CD4-positive, CD25-positive, alpha-beta regulatory T cell (primary cell): ENCODE data around the gene CDH23. TPM values are rescaled to one million over a fixed set of nuclear protein-coding genes. Genes with fewer than 3 reads are reported as not detected.

Source experiments
- ATAC-seq, 2 donors: fragments of 150-1000 bp; cut with Tn5 transposase; one replicate each; pipeline ENCODE4 v1.10.0; 2021; ENCODE audit warnings: low read depth in 2 of 2, moderate number of reproducible peaks in 2 of 2, moderate library complexity in 1 of 2
- DNase-seq, 3 donors: peaks; one replicate each; pipeline versions ENCODE4 v3.0.0 to v3.0.0-alpha.2; 2012 to 2022; ENCODE audit warnings: mixed read lengths in 1 of 3
- H3K27ac ChIP-seq: one replicate; pipeline ENCODE4 v1.7.0; 2013; ENCODE audit warnings: mild to moderate bottlenecking, low read length; ENCODE audit not compliant: insufficient read depth, poor library complexity, severe bottlenecking
- H3K27me3 ChIP-seq: one replicate; pipeline ENCODE4 v1.7.0; 2013; ENCODE audit warnings: low read length; ENCODE audit not compliant: control insufficient read depth, insufficient read depth
- H3K36me3 ChIP-seq: one replicate; pipeline ENCODE4 v1.7.0; 2013; ENCODE audit warnings: mild to moderate bottlenecking, low read length, moderate library complexity; ENCODE audit not compliant: control insufficient read depth, insufficient read depth
- H3K4me1 ChIP-seq: 2 replicates; pipeline ENCODE4 v1.7.0; 2013; ENCODE audit warnings: mild to moderate bottlenecking, low read length; ENCODE audit not compliant: insufficient read depth, control insufficient read depth, poor library complexity, severe bottlenecking
- H3K4me3 ChIP-seq: one replicate; pipeline ENCODE4 v1.7.0; 2013; ENCODE audit warnings: low read depth, mild to moderate bottlenecking, low read length, moderate library complexity
- H3K9me3 ChIP-seq, 2 experiments: 1 replicate in 1 of 2; 2 replicates in 1 of 2; pipeline ENCODE4 v1.7.0; 2013; ENCODE audit warnings: low read length in 2 of 2, mild to moderate bottlenecking in 1 of 2, moderate library complexity in 1 of 2; ENCODE audit not compliant: control insufficient read depth in 2 of 2
- H3K27ac Mint-ChIP-seq, 3 donors: one replicate each; pipeline ENCODE4 v1.8.0; 2020 to 2022; ENCODE audit warnings: mild to moderate bottlenecking in 3 of 3, mixed read lengths in 3 of 3, moderate library complexity in 2 of 3
- H3K27me3 Mint-ChIP-seq: one replicate; pipeline ENCODE4 v1.8.0; 2022; ENCODE audit warnings: mild to moderate bottlenecking, mixed read lengths
- H3K36me3 Mint-ChIP-seq: one replicate; pipeline ENCODE4 v1.8.0; 2020; ENCODE audit warnings: mixed read lengths
- H3K4me1 Mint-ChIP-seq, 4 donors: one replicate each; pipeline ENCODE4 v1.8.0; 2020 to 2022; ENCODE audit warnings: mixed read lengths in 4 of 4, mild to moderate bottlenecking in 1 of 4
- H3K4me3 Mint-ChIP-seq, 4 donors: one replicate each; pipeline ENCODE4 v1.8.0; 2020 to 2022; ENCODE audit warnings: mild to moderate bottlenecking in 4 of 4, mixed read lengths in 4 of 4, moderate library complexity in 3 of 4
- H3K9me3 Mint-ChIP-seq, 7 donors: one replicate each; pipeline ENCODE4 v1.8.0; 2020 to 2022; ENCODE audit warnings: mixed read lengths in 7 of 7, mild to moderate bottlenecking in 3 of 7, moderate library complexity in 2 of 7
- polyA plus RNA-seq, 4 donors: library from polyadenylated mRNA; unstranded; fragments of 300-500 nt; fragmentation: Illumina TruSeq; gene quantifications; one replicate each; pipeline ENCODE4 v1.2.3, GENCODE V29; 2021
- total RNA-seq: library from RNA; stranded (reverse); gene quantifications from one replicate; pipeline ENCODE4 v1.2.3, GENCODE V29; 2022

The CDH23 gene
- total and polyA plus RNA-seq, 5 donors from 2014 or later, result 0.17 to 5.6 (median 1.1) TPM

DNA sequence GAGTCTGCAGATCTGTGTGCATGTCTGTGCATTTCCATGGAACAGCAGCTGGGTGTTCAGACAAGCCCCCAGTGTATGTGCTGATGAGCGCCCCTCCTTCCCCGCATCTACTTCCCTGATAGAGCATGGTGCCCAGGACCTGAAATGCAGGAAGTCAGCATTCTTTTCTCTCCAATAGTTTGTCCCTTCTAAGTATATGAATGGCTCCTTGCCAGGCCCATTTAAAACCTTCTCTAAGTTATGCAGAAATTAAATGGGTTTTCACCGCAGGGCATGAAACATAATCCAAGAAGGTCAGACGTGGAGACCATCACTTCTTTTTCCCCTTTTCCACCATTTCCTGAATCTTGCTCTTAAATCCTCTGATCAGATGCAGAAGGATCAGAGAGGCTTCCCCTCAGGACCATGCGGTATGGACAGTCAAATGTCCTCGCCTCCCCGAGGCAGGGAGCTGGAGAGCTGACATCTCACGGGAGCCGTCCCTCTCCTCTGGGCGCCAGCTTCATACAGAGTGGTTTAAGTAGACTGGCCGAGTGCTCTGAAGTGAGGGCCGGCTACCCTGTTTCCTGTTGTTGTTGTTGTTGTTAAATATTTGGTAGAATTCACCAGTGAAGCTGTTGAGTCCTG lies 167.6 kb downstream of the CDH23 start:
- Mint-ChIP-seq H3K27ac (no peak overlapping the region), H3K4me1 (no peaks in the 10 kb centered on the region), H3K36me3 (no peaks in the 10 kb centered on the region), H3K27me3 (peaks cover 14% of the 10 kb centered on the region), H3K9me3 (peaks cover 0 to 2% (median 0%) of the 10 kb centered on the region in 7 donors), H3K4me3 (no peak overlapping the region)
- Histone ChIP-seq H3K27ac (no peak overlapping the region), H3K36me3 (no peaks in the 10 kb centered on the region), H3K9me3 (no peaks in the 10 kb centered on the region), H3K4me1 (no peaks in the 10 kb centered on the region), H3K27me3 (no peaks in the 10 kb centered on the region), H3K4me3 (no peak overlapping the region)
- ATAC-seq (no peak), DNase-seq (no peak)

DNA sequence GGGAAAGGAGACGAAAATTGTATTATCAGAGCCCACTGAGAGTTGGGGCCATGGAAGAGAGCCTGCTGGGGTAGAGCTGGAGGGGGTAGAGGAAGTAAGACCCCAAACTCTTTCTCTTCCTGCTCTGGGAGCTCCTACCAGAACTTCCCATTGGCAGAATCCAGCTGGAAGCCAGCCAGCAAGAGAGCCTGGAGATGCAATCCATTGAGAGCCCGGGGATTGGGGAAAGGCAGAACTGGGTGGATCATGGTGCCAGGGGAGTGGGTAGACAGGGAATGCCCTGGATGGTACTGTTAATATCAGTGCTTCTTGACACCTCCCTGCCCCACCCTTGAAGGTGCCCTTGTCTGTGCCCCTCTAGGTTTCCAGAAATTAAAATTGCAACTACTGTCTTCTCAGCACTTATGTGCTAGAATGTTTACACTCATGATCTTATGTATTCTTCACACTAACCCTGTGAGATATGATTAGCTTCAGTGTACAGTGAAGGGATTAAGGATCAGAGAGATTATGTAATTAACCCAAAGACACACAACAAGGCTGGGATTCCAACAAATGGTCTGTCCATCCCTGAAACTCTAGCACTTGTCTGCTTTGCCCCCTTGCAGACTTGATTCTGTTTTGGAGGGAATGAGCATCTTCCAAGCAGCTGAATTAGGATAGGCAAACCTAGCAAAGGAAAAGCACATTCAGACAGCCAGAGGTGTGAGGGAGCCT lies 168.7 kb downstream of the CDH23 start:
- H3K4me3 ChIP-seq, result no peak overlapping the region
- ATAC-seq, result no peak
- Mint-ChIP-seq H3K27ac (no peak overlapping the region), H3K4me3 (no peak overlapping the region), H3K27me3 (peaks cover 13% of the 10 kb centered on the region), H3K4me1 (no peaks in the 10 kb centered on the region), H3K9me3 (peaks cover 0 to 2% (median 0%) of the 10 kb centered on the region in 7 donors), H3K36me3 (no peaks in the 10 kb centered on the region)
- H3K4me1 ChIP-seq, result no peaks in the 10 kb centered on the region
- H3K27me3 ChIP-seq, result no peaks in the 10 kb centered on the region
- no peak for DNase-seq
- no peak overlapping the region for H3K27ac ChIP-seq
- no peaks in the 10 kb centered on the region for H3K9me3 ChIP-seq
- H3K36me3 ChIP-seq, result no peaks in the 10 kb centered on the region

GRCh38 chr10:71567006-71567405 lies 170.3 kb downstream of the CDH23 start:
- H3K9me3 ChIP-seq, result no peaks in the 10 kb centered on the region
- no peak overlapping the region for H3K4me3 ChIP-seq
- no peaks in the 10 kb centered on the region for H3K4me1 Mint-ChIP-seq
- no peaks in the 10 kb centered on the region for H3K36me3 Mint-ChIP-seq
- DNase-seq (no peak), ATAC-seq (no peak)
- H3K27me3 ChIP-seq, result no peaks in the 10 kb centered on the region
- no peaks in the 10 kb centered on the region for H3K4me1 ChIP-seq
- no peaks in the 10 kb centered on the region for H3K36me3 ChIP-seq
- H3K27ac ChIP-seq, result no peak overlapping the region
- H3K27me3 Mint-ChIP-seq, result peaks cover 13% of the 10 kb centered on the region
- no peak overlapping the region for H3K4me3 Mint-ChIP-seq
- no peak overlapping the region for H3K27ac Mint-ChIP-seq
- H3K9me3 Mint-ChIP-seq, result peaks cover 0 to 2% (median 0%) of the 10 kb centered on the region in 7 donors

- peaks cover 13% of the 10 kb centered on the region for H3K27me3 Mint-ChIP-seq
- Histone ChIP-seq H3K4me1 (no peaks in the 10 kb centered on the region), H3K4me3 (no peak overlapping the region), H3K9me3 (no peaks in the 10 kb centered on the region), H3K36me3 (no peaks in the 10 kb centered on the region), H3K27me3 (no peaks in the 10 kb centered on the region), H3K27ac (no peak overlapping the region)
- no peaks in the 10 kb centered on the region for H3K9me3 Mint-ChIP-seq
- no peak overlapping the region for H3K4me3 Mint-ChIP-seq
- no peak for ATAC-seq
- DNase-seq, result no peak
- H3K27ac Mint-ChIP-seq, result no peak overlapping the region
- no peaks in the 10 kb centered on the region for H3K4me1 Mint-ChIP-seq
- H3K36me3 Mint-ChIP-seq, result no peaks in the 10 kb centered on the region
Measured at GRCh38 chr10:71568896-71569492, 172.3 kb downstream of the CDH23 start.

DNA sequence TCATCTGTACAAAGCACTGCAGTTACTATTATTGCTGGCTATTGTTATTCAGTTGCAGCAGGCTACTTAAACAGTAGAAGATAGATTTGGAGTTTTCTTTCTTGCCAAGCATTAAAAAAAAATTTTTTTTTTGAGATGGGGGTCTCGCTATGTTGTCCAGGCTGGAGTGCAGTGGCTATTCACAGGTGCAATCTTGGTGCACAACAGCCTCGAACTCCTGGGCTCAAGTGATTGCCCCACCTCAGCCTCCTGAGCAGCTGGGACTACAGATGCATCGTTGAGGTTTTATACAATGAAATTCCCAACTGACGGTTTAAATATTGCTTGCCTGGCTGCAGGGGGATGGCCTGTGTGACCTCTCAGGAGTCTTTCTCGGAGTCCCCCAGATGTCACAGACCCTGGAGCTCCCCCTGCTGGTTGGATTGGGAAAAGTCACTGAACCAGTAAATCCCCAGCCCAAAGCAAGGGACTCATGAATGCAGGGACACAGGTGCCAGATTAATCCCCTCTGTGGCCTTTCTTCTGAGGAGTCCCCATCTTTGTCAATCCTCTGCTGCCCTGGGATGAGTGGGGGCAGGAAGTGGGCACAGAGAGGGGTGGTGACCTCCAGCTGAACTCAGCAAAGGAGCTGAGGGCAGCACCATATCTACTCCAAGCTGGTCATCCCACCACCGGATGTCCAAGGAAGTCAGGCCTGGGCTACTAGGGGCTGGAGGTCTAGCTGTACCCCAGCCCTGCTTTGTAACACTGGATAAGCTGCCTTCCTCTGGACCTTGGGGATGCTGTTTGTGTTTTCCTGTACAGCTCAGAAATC lies 173.3 kb downstream of the CDH23 start:
- Mint-ChIP-seq H3K4me3 (no peak overlapping the region), H3K9me3 (no peaks in the 10 kb centered on the region), H3K4me1 (no peaks in the 10 kb centered on the region), H3K36me3 (no peaks in the 10 kb centered on the region), H3K27ac (peak overlapping the region in 1 of 3 donors; percentile 73), H3K27me3 (peaks cover 13% of the 10 kb centered on the region)
- H3K9me3 ChIP-seq, result no peaks in the 10 kb centered on the region
- peak in 1 of 2 donors; percentile 50 for ATAC-seq
- H3K4me1 ChIP-seq, result no peaks in the 10 kb centered on the region
- H3K27me3 ChIP-seq, result no peaks in the 10 kb centered on the region
- DNase-seq, result peak; percentile 57 to 60 (median 60)
- no peaks in the 10 kb centered on the region for H3K36me3 ChIP-seq
- H3K4me3 ChIP-seq, result no peak overlapping the region
- no peak overlapping the region for H3K27ac ChIP-seq

GRCh38 chr10:71571460-71572175 lies 174.9 kb downstream of the CDH23 start:
- Histone ChIP-seq H3K4me3 (no peak overlapping the region), H3K36me3 (no peaks in the 10 kb centered on the region), H3K4me1 (no peaks in the 10 kb centered on the region), H3K27ac (no peak overlapping the region), H3K27me3 (no peaks in the 10 kb centered on the region), H3K9me3 (no peaks in the 10 kb centered on the region)
- ATAC-seq (no peak), DNase-seq (no peak)
- H3K4me1 Mint-ChIP-seq, result no peaks in the 10 kb centered on the region
- no peaks in the 10 kb centered on the region for H3K9me3 Mint-ChIP-seq
- peaks cover 5% of the 10 kb centered on the region for H3K27me3 Mint-ChIP-seq
- no peak overlapping the region for H3K4me3 Mint-ChIP-seq
- H3K27ac Mint-ChIP-seq, result peak overlapping the region in 1 of 3 donors; percentile 61
- no peaks in the 10 kb centered on the region for H3K36me3 Mint-ChIP-seq

DNA sequence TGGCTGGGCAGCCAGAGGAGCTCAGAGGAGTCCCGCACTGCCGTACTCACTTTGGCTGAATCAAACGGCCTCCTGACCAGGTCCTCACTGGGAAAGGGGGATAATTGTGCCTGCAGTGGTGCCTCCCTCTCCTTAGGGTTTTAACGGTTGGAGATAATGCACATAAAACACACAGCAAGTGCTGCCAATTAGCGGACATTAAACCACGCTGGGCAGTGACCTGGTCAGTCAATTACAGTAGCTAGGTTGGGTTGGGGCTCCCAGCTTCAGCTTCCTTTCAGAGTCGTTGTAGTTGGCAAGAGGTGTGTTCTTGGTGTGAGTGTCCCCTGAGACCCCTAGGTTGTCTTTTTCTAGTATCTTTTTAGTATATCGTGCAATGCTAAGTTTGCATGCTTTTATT lies 176.2 kb downstream of the CDH23 start:
- H3K36me3 ChIP-seq, result no peaks in the 10 kb centered on the region
- H3K27ac Mint-ChIP-seq, result no peak overlapping the region
- DNase-seq (no peak), ATAC-seq (no peak)
- no peaks in the 10 kb centered on the region for H3K4me1 Mint-ChIP-seq
- H3K9me3 ChIP-seq, result no peaks in the 10 kb centered on the region
- no peak overlapping the region for H3K27ac ChIP-seq
- H3K9me3 Mint-ChIP-seq, result no peaks in the 10 kb centered on the region
- no peaks in the 10 kb centered on the region for H3K27me3 ChIP-seq
- H3K27me3 Mint-ChIP-seq, result no peaks in the 10 kb centered on the region
- H3K4me3 Mint-ChIP-seq, result no peak overlapping the region
- no peaks in the 10 kb centered on the region for H3K36me3 Mint-ChIP-seq
- no peaks in the 10 kb centered on the region for H3K4me1 ChIP-seq
- no peak overlapping the region for H3K4me3 ChIP-seq
